CD4-positive, alpha-beta T cell (primary cell): ENCODE data around the gene KCTD10. TPM values are rescaled to one million over a fixed set of nuclear protein-coding genes. Genes with fewer than 3 reads are reported as not detected.

Source experiments
- ATAC-seq: fragments of 200-7000 bp; cut with Tn5 transposase; one replicate; pipeline ENCODE4 v1.10.0; 2022; ENCODE audit warnings: mild to moderate bottlenecking; ENCODE audit not compliant: poor library complexity
- CTCF ChIA-PET: fragments of 350-600 bp; sonication (Branson Sonifier 250); formaldehyde crosslinking; loops from one replicate; lab custom pipeline; 2021; ENCODE audit warnings: antibody characterized with exemption, inconsistent platforms; lab: Charles Lee
- POLR2A ChIA-PET: fragments of 350-600 bp; sonication (Branson Sonifier 250); formaldehyde crosslinking; loops from one replicate; lab custom pipeline; 2021; ENCODE audit warnings: antibody characterized with exemption, inconsistent platforms; lab: Charles Lee
- DNase-seq, 14 experiments: peaks; one replicate each; pipeline ENCODE4 v3.0.0-alpha.2; 2013 to 2020; ENCODE audit warnings: mixed read lengths in 2 of 14
- H3K27ac ChIP-seq, 2 donors: one replicate each; pipeline versions ENCODE4 v1.5.1 to v1.7.0; 2013; ENCODE audit warnings: low read length in 2 of 2, low read depth in 1 of 2, mild to moderate bottlenecking in 1 of 2
- H3K27me3 ChIP-seq, 2 experiments: 1 replicate in 1 of 2; 2 replicates in 1 of 2; pipeline versions ENCODE4 v1.6.1 to v1.7.0; 2013; ENCODE audit warnings: low read length in 2 of 2, control low read depth in 1 of 2, mild to moderate bottlenecking in 1 of 2, moderate library complexity in 1 of 2; ENCODE audit not compliant: insufficient read depth in 2 of 2, control insufficient read depth in 1 of 2
- H3K36me3 ChIP-seq: one replicate; pipeline ENCODE4 v1.6.1; 2013; ENCODE audit warnings: low read length, control low read depth; ENCODE audit not compliant: insufficient read depth
- H3K4me1 ChIP-seq: one replicate; pipeline ENCODE4 v1.6.1; 2013; ENCODE audit warnings: low read length, control low read depth; ENCODE audit not compliant: insufficient read depth
- H3K4me3 ChIP-seq: one replicate; pipeline ENCODE4 v1.5.1; 2013; ENCODE audit warnings: mild to moderate bottlenecking, low read length, moderate library complexity
- H3K9me3 ChIP-seq, 2 experiments: 1 replicate in 1 of 2; 2 replicates in 1 of 2; pipeline versions ENCODE4 v1.6.1 to v1.7.0; 2013; ENCODE audit warnings: low read length in 2 of 2, mild to moderate bottlenecking in 2 of 2, control low read depth in 1 of 2, moderate library complexity in 1 of 2; ENCODE audit not compliant: control insufficient read depth in 1 of 2, insufficient read depth in 1 of 2
- H3K27ac Mint-ChIP-seq: one replicate; pipeline ENCODE4 v1.8.0; 2020; ENCODE audit warnings: mixed read lengths
- H3K27me3 Mint-ChIP-seq: one replicate; pipeline ENCODE4 v1.8.0; 2021; ENCODE audit warnings: mixed read lengths
- H3K36me3 Mint-ChIP-seq: one replicate; pipeline ENCODE4 v1.8.0; 2021; ENCODE audit warnings: low read depth, mixed read lengths
- H3K4me1 Mint-ChIP-seq: one replicate; pipeline ENCODE4 v1.8.0; 2021; ENCODE audit warnings: low read depth, mixed read lengths
- H3K4me3 Mint-ChIP-seq: one replicate; pipeline ENCODE4 v1.8.0; 2020; ENCODE audit warnings: mild to moderate bottlenecking, mixed read lengths
- H3K9me3 Mint-ChIP-seq: one replicate; pipeline ENCODE4 v1.8.0; 2020; ENCODE audit warnings: mixed read lengths
- intact Hi-C, 2 experiments: fragments of 100-400 bp; cut with DNase I in 1 of 2; cut with micrococcal nuclease in 1 of 2; formaldehyde crosslinking; loops; one replicate each; pipeline versions ENCODE4 v1.15.1 to v1.9.0; 2023 to 2025; cut with DNase I, micrococcal nuclease
- total RNA-seq, 174 experiments: library from RNA in 2 of 174; stranded (reverse) in 2 of 174; gene quantifications; one replicate each; pipeline ENCODE4 v1.2.3 and lab custom pipeline; 2021 to 2026
- TF ChIP-seq, protein P1 (sequence below): fragments of 200-600 bp; IDR thresholded peaks from one replicate; pipeline ENCODE4 v1.8.0; 2022; ENCODE audit warnings: antibody characterized with exemption, mild to moderate bottlenecking

The KCTD10 gene
- total RNA-seq, 2 experiments from 2014 or later: 24.2 to 26.1 TPM

DNA sequence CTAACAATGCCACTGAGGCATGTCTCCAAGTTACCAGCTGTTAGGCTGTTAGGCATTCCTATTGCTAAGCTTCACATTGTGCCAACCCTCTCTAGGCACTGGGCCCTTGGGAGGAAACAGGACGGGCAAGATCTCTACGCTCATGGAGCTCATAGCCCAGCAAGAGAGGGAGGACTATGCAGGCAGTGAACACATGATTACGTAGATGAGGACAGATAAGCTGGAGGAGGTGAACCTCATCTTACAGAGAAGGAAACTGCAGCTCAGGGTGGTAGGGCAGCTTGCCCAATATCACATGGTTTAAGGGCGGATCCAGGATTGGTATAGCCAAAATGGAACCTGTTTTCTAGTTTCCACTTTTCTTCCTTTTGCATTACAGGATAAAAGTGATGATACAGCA lies 8.1 kb upstream of the KCTD10 start:
- Histone ChIP-seq H3K36me3 (peaks cover 74% of the 10 kb centered on the region), H3K4me1 (no peaks in the 10 kb centered on the region), H3K9me3 (no peaks in the 10 kb centered on the region), H3K4me3 (no peak overlapping the region), H3K27me3 (no peaks in the 10 kb centered on the region), H3K27ac (no peak overlapping the region)
- H3K27ac Mint-ChIP-seq: no peak overlapping the region
- intact Hi-C loops: no loop called here
- no peaks in the 10 kb centered on the region for H3K4me1 Mint-ChIP-seq
- no peaks in the 10 kb centered on the region for H3K27me3 Mint-ChIP-seq
- no peak for ATAC-seq
- H3K9me3 Mint-ChIP-seq: no peaks in the 10 kb centered on the region
- ChIA-PET POLR2A (no interaction called here), CTCF (no interaction called here)
- no peak for DNase-seq
- H3K36me3 Mint-ChIP-seq: peaks cover 76% of the 10 kb centered on the region
- TF ChIP-seq, protein P1, sequence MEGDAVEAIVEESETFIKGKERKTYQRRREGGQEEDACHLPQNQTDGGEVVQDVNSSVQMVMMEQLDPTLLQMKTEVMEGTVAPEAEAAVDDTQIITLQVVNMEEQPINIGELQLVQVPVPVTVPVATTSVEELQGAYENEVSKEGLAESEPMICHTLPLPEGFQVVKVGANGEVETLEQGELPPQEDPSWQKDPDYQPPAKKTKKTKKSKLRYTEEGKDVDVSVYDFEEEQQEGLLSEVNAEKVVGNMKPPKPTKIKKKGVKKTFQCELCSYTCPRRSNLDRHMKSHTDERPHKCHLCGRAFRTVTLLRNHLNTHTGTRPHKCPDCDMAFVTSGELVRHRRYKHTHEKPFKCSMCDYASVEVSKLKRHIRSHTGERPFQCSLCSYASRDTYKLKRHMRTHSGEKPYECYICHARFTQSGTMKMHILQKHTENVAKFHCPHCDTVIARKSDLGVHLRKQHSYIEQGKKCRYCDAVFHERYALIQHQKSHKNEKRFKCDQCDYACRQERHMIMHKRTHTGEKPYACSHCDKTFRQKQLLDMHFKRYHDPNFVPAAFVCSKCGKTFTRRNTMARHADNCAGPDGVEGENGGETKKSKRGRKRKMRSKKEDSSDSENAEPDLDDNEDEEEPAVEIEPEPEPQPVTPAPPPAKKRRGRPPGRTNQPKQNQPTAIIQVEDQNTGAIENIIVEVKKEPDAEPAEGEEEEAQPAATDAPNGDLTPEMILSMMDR: no peak
- H3K4me3 Mint-ChIP-seq: no peak overlapping the region

GRCh38 chr12:109483346-109483745 lies 6.2 kb upstream of the KCTD10 start:
- no peaks in the 10 kb centered on the region for H3K9me3 ChIP-seq
- H3K27ac ChIP-seq: no peak overlapping the region
- DNase-seq: no peak
- Mint-ChIP-seq H3K9me3 (no peaks in the 10 kb centered on the region), H3K4me3 (no peak overlapping the region), H3K27me3 (no peaks in the 10 kb centered on the region), H3K27ac (no peak overlapping the region), H3K36me3 (peaks cover 57% of the 10 kb centered on the region), H3K4me1 (peaks cover 14% of the 10 kb centered on the region)
- ChIA-PET CTCF (no interaction called here), POLR2A (no interaction called here)
- intact Hi-C loops: no loop called here
- H3K27me3 ChIP-seq: no peaks in the 10 kb centered on the region
- no peak for ATAC-seq
- H3K4me1 ChIP-seq: peaks cover 6% of the 10 kb centered on the region
- TF ChIP-seq, protein P1: no peak
- H3K4me3 ChIP-seq: no peak overlapping the region
- H3K36me3 ChIP-seq: peaks cover 55% of the 10 kb centered on the region

DNA sequence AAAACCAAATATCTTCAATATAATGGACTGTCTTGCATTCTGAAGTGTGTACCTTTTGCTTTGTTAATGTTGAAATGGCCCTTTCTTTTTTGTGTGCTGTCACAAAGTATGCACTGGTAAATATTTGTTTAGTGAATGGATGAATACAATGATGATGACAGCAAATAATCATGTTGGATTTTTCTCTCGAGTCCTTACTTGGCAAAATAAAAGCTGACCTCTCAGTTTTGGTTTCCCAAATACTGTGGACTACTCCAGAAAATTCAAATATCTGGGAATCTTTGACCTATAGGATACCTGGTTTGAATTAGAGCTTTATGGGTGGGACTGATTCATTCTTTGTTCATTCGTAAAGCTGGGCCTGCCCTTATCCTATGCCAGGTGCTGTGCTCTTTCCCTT lies 5.8 kb upstream of the KCTD10 start:
- ATAC-seq: no peak
- POLR2A ChIA-PET: no interaction called here
- Mint-ChIP-seq H3K36me3 (peaks cover 56% of the 10 kb centered on the region), H3K4me1 (peaks cover 18% of the 10 kb centered on the region), H3K27me3 (no peaks in the 10 kb centered on the region), H3K9me3 (no peaks in the 10 kb centered on the region), H3K27ac (no peak overlapping the region), H3K4me3 (no peak overlapping the region)
- H3K9me3 ChIP-seq: no peaks in the 10 kb centered on the region
- no peak overlapping the region for H3K27ac ChIP-seq
- H3K36me3 ChIP-seq: peaks cover 51% of the 10 kb centered on the region
- peaks cover 10% of the 10 kb centered on the region for H3K4me1 ChIP-seq
- CTCF ChIA-PET: no interaction called here
- intact Hi-C loops: no loop called here
- H3K27me3 ChIP-seq: no peaks in the 10 kb centered on the region
- TF ChIP-seq, protein P1: no peak
- no peak for DNase-seq
- no peak overlapping the region for H3K4me3 ChIP-seq
